H1 (cell line): ENCODE measurements around the gene GP9. TPM values are rescaled to one million over a fixed set of nuclear protein-coding genes. Genes with fewer than 3 reads are reported as not detected.

ENCODE experiments used
- BCL11A ChIP-seq, 2 experiments: IDR thresholded peaks; one replicate each; pipeline ENCODE4 v1.6.1; 2011; ENCODE audit warnings: low read depth in 2 of 2, low read length in 2 of 2, mild to moderate bottlenecking in 2 of 2
- CHD2 ChIP-seq: IDR thresholded peaks from 2 replicates; pipeline ENCODE4 v1.6.1; 2012; ENCODE audit warnings: low read length, improper control_type of control experiment
- GTF2F1 ChIP-seq: IDR thresholded peaks from 2 replicates; pipeline ENCODE4 v1.6.1; 2012; ENCODE audit warnings: low read depth, low read length, improper control_type of control experiment, borderline replicate concordance
- POLR2AphosphoS5 ChIP-seq: IDR thresholded peaks from 2 replicates; pipeline ENCODE4 v1.6.1; 2011; ENCODE audit warnings: low read depth, low read length
- RFX5 ChIP-seq: IDR thresholded peaks from 2 replicates; pipeline ENCODE4 v1.6.1; 2011; ENCODE audit warnings: low read depth, low read length, improper control_type of control experiment, borderline replicate concordance
- SUZ12 ChIP-seq: fragments of 200-600 bp; sonication (generic); IDR thresholded peaks from 2 replicates; pipeline ENCODE4 v1.6.1; 2012; ENCODE audit warnings: mild to moderate bottlenecking, inconsistent platforms, low read length, moderate library complexity, mixed read lengths
- TAF7 ChIP-seq: optimal IDR thresholded peaks from 2 replicates; pipeline ENCODE3; 2011; ENCODE audit warnings: low read depth, mild to moderate bottlenecking, inconsistent platforms, low read length, moderate library complexity, borderline replicate concordance
- polyA plus RNA-seq, 7 experiments: library from polyadenylated mRNA; depleted of rRNA in 3 of 7; stranded (reverse) in 5 of 7; unstranded in 2 of 7; fragments of >200 nt in 5 of 7; fragments of 200-250 nt in 2 of 7; gene quantifications; 1 replicate in 5 of 7; 2 replicates in 1 of 7; 4 replicates in 1 of 7; pipeline versions ENCODE4 v1.2.1 to v1.2.3, GENCODE V29; 2011 to 2013; ENCODE audit warnings: missing spikeins in 2 of 7, mixed read lengths in 2 of 7
- total RNA-seq: library from RNA; stranded (reverse); fragmentation: NEBNext Ultra II Directional; extraction: Animal tissue kit (Norgen Biotek cat#: 25700); gene quantifications from 2 replicates; pipeline ENCODE4 v1.2.1, GENCODE V29; 2021

GP9 gene
- total and polyA plus RNA-seq, 2 of the 8 experiments (the other 6 are each of a cell fraction or from before 2014, with no cell fraction given) = not detected

DNA sequence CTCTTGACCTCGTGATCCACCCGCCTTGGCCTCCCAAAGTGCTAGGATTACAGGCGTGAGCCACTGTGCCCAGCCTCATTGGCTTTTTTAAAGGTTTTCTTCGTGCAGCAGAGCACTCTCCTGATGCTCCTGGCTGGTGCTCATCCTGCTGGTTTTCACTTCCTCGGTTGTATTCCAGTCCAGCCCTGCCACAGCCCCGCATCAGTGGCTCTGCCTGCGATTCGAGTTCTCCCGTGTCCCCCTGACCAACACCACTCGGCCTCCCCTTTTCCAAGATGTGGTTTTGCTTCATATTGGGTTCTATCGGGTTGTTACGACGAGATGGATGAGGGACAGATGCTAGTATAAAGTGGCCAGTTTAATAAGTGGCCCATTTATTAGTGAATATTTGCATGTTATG lies 31.7 kb upstream of the GP9 start (continued):
- no peak for TF ChIP-seq BCL11A (IDR thresholded peaks at IDR 0.05; ENCODE audit: low read depth in 2 of 2, low read length in 2 of 2)
- TF ChIP-seq TAF7 = no peak
- no peak for TF ChIP-seq POLR2AphosphoS5
- no peak for TF ChIP-seq GTF2F1
- no peak for TF ChIP-seq CHD2
- TF ChIP-seq SUZ12 = no peak
- no peak for TF ChIP-seq RFX5
